H1 (cell line): Measurements from ENCODE around the gene GGT6. TPM values are rescaled to one million over a fixed set of nuclear protein-coding genes. Genes with fewer than 3 reads are reported as not detected.
A peak's percentile ranks its signal among the peaks of the same experiment; 100 is the strongest.

Experiments
- CTCF ChIA-PET: fragments of 300-600 bp; sonication (Branson Sonifier 250); formaldehyde crosslinking; loops from one replicate; lab custom pipeline; 2021; ENCODE audit not compliant: partially characterized antibody; lab: Charles Lee
- POLR2A ChIA-PET: fragments of 300-600 bp; sonication (Branson Sonifier 250); formaldehyde crosslinking; loops from one replicate; lab custom pipeline; 2021; ENCODE audit warnings: inconsistent platforms; ENCODE audit not compliant: partially characterized antibody; lab: Charles Lee
- DNase-seq, 2 experiments: peaks; one replicate each; pipeline versions ENCODE4 v3.0.0 to v3.0.0-alpha.2; 2010 to 2022; ENCODE audit warnings: low spot score in 2 of 2, low read depth in 1 of 2, mixed read lengths in 1 of 2
- FAIRE-seq: peaks from 2 replicates; lab custom pipeline; 2011; peaks lifted over from hg19 to GRCh38; lab: Jason Lieb, UNC
- H2AFZ ChIP-seq: 2 replicates; pipeline ENCODE4 v1.8.1; 2012; ENCODE audit warnings: low read length, inconsistent platforms
- H2AK5ac ChIP-seq: 2 replicates; pipeline ENCODE4 v1.6.1; 2013; ENCODE audit warnings: low read depth, low read length
- H2BK120ac ChIP-seq: replicated peaks from 2 replicates; pipeline ENCODE3; 2013; ENCODE audit warnings: low read depth, low read length, inconsistent platforms
- H2BK12ac ChIP-seq: 2 replicates; pipeline ENCODE4 v1.6.1; 2013; ENCODE audit warnings: low read depth, low read length
- H2BK15ac ChIP-seq: 2 replicates; pipeline ENCODE4 v1.6.1; 2013; ENCODE audit warnings: low read length
- H2BK20ac ChIP-seq: 2 replicates; pipeline ENCODE4 v1.6.1; 2013; ENCODE audit warnings: low read length
- H2BK5ac ChIP-seq: 2 replicates; pipeline ENCODE4 v1.6.1; 2013; ENCODE audit warnings: low read depth, low read length
- H3K14ac ChIP-seq: 2 replicates; pipeline ENCODE4 v1.6.1; 2013; ENCODE audit warnings: inconsistent platforms; ENCODE audit not compliant: insufficient read length
- H3K18ac ChIP-seq: 2 replicates; pipeline ENCODE4 v1.6.1; 2013; ENCODE audit warnings: low read length; ENCODE audit errors: extremely low read depth
- H3K23ac ChIP-seq: 2 replicates; pipeline ENCODE4 v1.6.1; 2013; ENCODE audit warnings: inconsistent platforms; ENCODE audit not compliant: insufficient read length
- H3K23me2 ChIP-seq: 2 replicates; pipeline ENCODE4 v1.6.1; 2013; ENCODE audit warnings: low read depth, low read length
- H3K27ac ChIP-seq: 2 replicates; pipeline ENCODE4 v1.6.1; 2011; ENCODE audit warnings: low read depth, low read length, inconsistent platforms
- H3K27me3 ChIP-seq, 4 experiments: replicated peaks in 1 of 4; 1 replicate in 1 of 4; 2 replicates in 3 of 4; pipeline versions ENCODE4 v1.6.1 to v1.8.1; 2011 to 2013; ENCODE audit warnings: low read length in 3 of 4, mild to moderate bottlenecking in 3 of 4, inconsistent platforms in 2 of 4, mixed read lengths in 2 of 4, moderate library complexity in 1 of 4; ENCODE audit not compliant: control insufficient read depth in 3 of 4, insufficient read depth in 3 of 4; ENCODE audit errors: extremely low read depth in 1 of 4
- H3K36me3 ChIP-seq, 4 experiments: 2 replicates each; pipeline versions ENCODE4 v1.6.1 to v1.8.1; 2011 to 2013; ENCODE audit warnings: mild to moderate bottlenecking in 4 of 4, low read length in 3 of 4, moderate library complexity in 2 of 4, control low read depth in 1 of 4, inconsistent platforms in 1 of 4; ENCODE audit not compliant: insufficient read depth in 4 of 4, control insufficient read depth in 2 of 4
- H3K4ac ChIP-seq: replicated peaks from 2 replicates; pipeline ENCODE3; 2013; ENCODE audit warnings: low read length, low read depth, mixed read lengths, inconsistent platforms; ENCODE audit not compliant: insufficient read length
- H3K4me1 ChIP-seq, 4 experiments: replicated peaks in 1 of 4; 1 replicate in 1 of 4; 2 replicates in 3 of 4; pipeline versions ENCODE4 v1.6.1 to v1.8.1; 2011 to 2013; ENCODE audit warnings: low read length in 3 of 4, inconsistent platforms in 2 of 4, mixed read lengths in 1 of 4; ENCODE audit not compliant: insufficient read depth in 4 of 4, control insufficient read depth in 3 of 4
- H3K4me2 ChIP-seq, 2 experiments: 2 replicates each; pipeline versions ENCODE4 v1.6.1 to v1.8.1; 2011 to 2013; ENCODE audit warnings: low read depth in 2 of 2, low read length in 2 of 2, control low read depth in 1 of 2, inconsistent platforms in 1 of 2, mild to moderate bottlenecking in 1 of 2; ENCODE audit not compliant: insufficient read depth in 1 of 2
- H3K4me3 ChIP-seq, 4 experiments: fragments of 200-600, 300-600 bp in 1 of 4; sonication (generic), shearing (Covaris generic), sonication (Bioruptor Twin) in 1 of 4; 2 replicates each; pipeline versions ENCODE4 v1.5.1 to v1.8.1; 2011 to 2016; ENCODE audit warnings: low read length in 4 of 4, low read depth in 3 of 4, control low read depth in 2 of 4, inconsistent platforms in 2 of 4, mild to moderate bottlenecking in 2 of 4, mixed read lengths in 1 of 4, moderate library complexity in 1 of 4; ENCODE audit not compliant: insufficient read depth in 2 of 4; ENCODE audit errors: extremely low read depth in 1 of 4
- H3K56ac ChIP-seq: replicated peaks from 2 replicates; pipeline ENCODE3; 2013; ENCODE audit warnings: low read depth, mild to moderate bottlenecking, mixed read lengths, low read length, inconsistent platforms; ENCODE audit not compliant: insufficient read length
- H3K79me1 ChIP-seq: 2 replicates; pipeline ENCODE4 v1.6.1; 2013; ENCODE audit warnings: low read depth, low read length, control low read depth
- H3K79me2 ChIP-seq, 2 experiments: 2 replicates each; pipeline versions ENCODE4 v1.6.1 to v1.8.1; 2012 to 2013; ENCODE audit warnings: low read length in 2 of 2, mild to moderate bottlenecking in 2 of 2, inconsistent platforms in 1 of 2; ENCODE audit not compliant: insufficient read depth in 2 of 2, control insufficient read depth in 1 of 2
- H3K9ac ChIP-seq, 4 experiments: replicated peaks in 1 of 4; 1 replicate in 1 of 4; 2 replicates in 3 of 4; pipeline versions ENCODE4 v1.6.1 to v1.8.1; 2011 to 2013; ENCODE audit warnings: low read depth in 3 of 4, low read length in 3 of 4, control low read depth in 2 of 4, mild to moderate bottlenecking in 2 of 4, moderate library complexity in 2 of 4, inconsistent platforms in 1 of 4; ENCODE audit errors: extremely low read depth in 1 of 4
- H3K9me3 ChIP-seq, 2 experiments: 2 replicates each; pipeline versions ENCODE4 v1.6.1 to v1.8.1; 2012 to 2013; ENCODE audit warnings: mild to moderate bottlenecking in 2 of 2, moderate library complexity in 2 of 2, control low read depth in 1 of 2, inconsistent platforms in 1 of 2, low read depth in 1 of 2, low read length in 1 of 2, mixed read lengths in 1 of 2; ENCODE audit not compliant: insufficient read depth in 2 of 2
- H4K20me1 ChIP-seq, 2 experiments: replicated peaks in 1 of 2; 2 replicates each; pipeline versions ENCODE3 to v1.8.1; 2011 to 2013; ENCODE audit warnings: inconsistent platforms in 2 of 2, low read length in 2 of 2, mild to moderate bottlenecking in 1 of 2; ENCODE audit not compliant: insufficient read depth in 2 of 2, control insufficient read depth in 1 of 2
- H4K5ac ChIP-seq: 2 replicates; pipeline ENCODE4 v1.6.1; 2013; ENCODE audit warnings: low read length, low read depth, mixed read lengths, inconsistent platforms; ENCODE audit not compliant: insufficient read length
- H4K8ac ChIP-seq: 2 replicates; pipeline ENCODE4 v1.8.0; 2013; ENCODE audit warnings: mild to moderate bottlenecking, moderate library complexity, low read length, inconsistent platforms; ENCODE audit not compliant: insufficient read depth; ENCODE audit errors: extremely low read depth
- H4K91ac ChIP-seq: replicated peaks from 2 replicates; pipeline ENCODE3; 2013; ENCODE audit warnings: low read length, mixed read lengths, inconsistent platforms; ENCODE audit not compliant: insufficient read length
- FOSL1 ChIP-seq: IDR thresholded peaks from 2 replicates; pipeline ENCODE4 v1.6.1; 2011; ENCODE audit warnings: mild to moderate bottlenecking, low read depth, low read length, moderate library complexity; ENCODE audit not compliant: insufficient read depth
- GABPA ChIP-seq: IDR thresholded peaks from 2 replicates; pipeline ENCODE4 v1.6.1; 2011; ENCODE audit warnings: mild to moderate bottlenecking, low read length, moderate library complexity, borderline replicate concordance; ENCODE audit not compliant: insufficient read depth
- JUND ChIP-seq: IDR thresholded peaks from 2 replicates; pipeline ENCODE4 v1.6.1; 2011; ENCODE audit warnings: mild to moderate bottlenecking, improper control_type of control experiment, low read length
- KDM4A ChIP-seq: IDR thresholded peaks from one replicate; pipeline ENCODE4 v1.7.1; 2012; ENCODE audit warnings: low read depth, mild to moderate bottlenecking, moderate library complexity, low read length, inconsistent platforms; ENCODE audit not compliant: severe bottlenecking
- RNF2 ChIP-seq: fragments of 200-900, 300-1000 bp; sonication (generic); IDR thresholded peaks from 2 replicates; pipeline ENCODE4 v1.7.1; 2016; ENCODE audit warnings: borderline replicate concordance, low read depth, mild to moderate bottlenecking, antibody characterized with exemption, low read length; ENCODE audit not compliant: poor library complexity, severe bottlenecking; ENCODE audit errors: missing control alignments
- SIX5 ChIP-seq: IDR thresholded peaks from 2 replicates; pipeline ENCODE4 v1.6.1; 2011; ENCODE audit warnings: mild to moderate bottlenecking, low read depth, low read length
- SP1 ChIP-seq: IDR thresholded peaks from 2 replicates; pipeline ENCODE4 v1.6.1; 2011; ENCODE audit warnings: low read depth, low read length
- SRF ChIP-seq: IDR thresholded peaks from 2 replicates; pipeline ENCODE4 v1.6.1; 2011; ENCODE audit warnings: mild to moderate bottlenecking, low read depth, low read length, moderate library complexity
- TAF1 ChIP-seq: IDR thresholded peaks from 2 replicates; pipeline ENCODE4 v1.6.1; 2011; ENCODE audit warnings: mild to moderate bottlenecking, low read depth, low read length
- TEAD4 ChIP-seq: IDR thresholded peaks from 2 replicates; pipeline ENCODE4 v1.6.1; 2012; ENCODE audit warnings: low read depth, low read length, inconsistent platforms, mixed read lengths
- WGBS, 2 experiments: shearing (Covaris generic) in 1 of 2; methylation state at CpG; one replicate each; pipeline versions ENCODE4 v1.1.6 to v1.1.7; 2013 to 2015; ENCODE audit warnings: low lambda C conversion rate in 2 of 2, mixed read lengths in 2 of 2, inconsistent platforms in 1 of 2, low coverage in 1 of 2, missing lambda C conversion rate in 1 of 2; ENCODE audit not compliant: insufficient replicate concordance in 2 of 2, insufficient coverage in 1 of 2, insufficient read length in 1 of 2; ENCODE audit errors: extremely low coverage in 1 of 2, missing lambda C conversion rate in 1 of 2; 5-methylcytosine and 5-hydroxymethylcytosine counted together
- polyA plus RNA-seq, 7 experiments: library from polyadenylated mRNA; depleted of rRNA in 3 of 7; stranded (reverse) in 5 of 7; unstranded in 2 of 7; fragments of >200 nt in 5 of 7; fragments of 200-250 nt in 2 of 7; gene quantifications; 1 replicate in 5 of 7; 2 replicates in 1 of 7; 4 replicates in 1 of 7; pipeline versions ENCODE4 v1.2.1 to v1.2.3, GENCODE V29; 2011 to 2013; ENCODE audit warnings: missing spikeins in 2 of 7, mixed read lengths in 2 of 7
- total RNA-seq: library from RNA; stranded (reverse); fragmentation: NEBNext Ultra II Directional; extraction: Animal tissue kit (Norgen Biotek cat#: 25700); gene quantifications from 2 replicates; pipeline ENCODE4 v1.2.1, GENCODE V29; 2021

GGT6 gene
- total and polyA plus RNA-seq, 2 of the 8 experiments (the other 6 are each of a cell fraction or from before 2014, with no cell fraction given): 0.18 TPM; not detected in 1

DNA sequence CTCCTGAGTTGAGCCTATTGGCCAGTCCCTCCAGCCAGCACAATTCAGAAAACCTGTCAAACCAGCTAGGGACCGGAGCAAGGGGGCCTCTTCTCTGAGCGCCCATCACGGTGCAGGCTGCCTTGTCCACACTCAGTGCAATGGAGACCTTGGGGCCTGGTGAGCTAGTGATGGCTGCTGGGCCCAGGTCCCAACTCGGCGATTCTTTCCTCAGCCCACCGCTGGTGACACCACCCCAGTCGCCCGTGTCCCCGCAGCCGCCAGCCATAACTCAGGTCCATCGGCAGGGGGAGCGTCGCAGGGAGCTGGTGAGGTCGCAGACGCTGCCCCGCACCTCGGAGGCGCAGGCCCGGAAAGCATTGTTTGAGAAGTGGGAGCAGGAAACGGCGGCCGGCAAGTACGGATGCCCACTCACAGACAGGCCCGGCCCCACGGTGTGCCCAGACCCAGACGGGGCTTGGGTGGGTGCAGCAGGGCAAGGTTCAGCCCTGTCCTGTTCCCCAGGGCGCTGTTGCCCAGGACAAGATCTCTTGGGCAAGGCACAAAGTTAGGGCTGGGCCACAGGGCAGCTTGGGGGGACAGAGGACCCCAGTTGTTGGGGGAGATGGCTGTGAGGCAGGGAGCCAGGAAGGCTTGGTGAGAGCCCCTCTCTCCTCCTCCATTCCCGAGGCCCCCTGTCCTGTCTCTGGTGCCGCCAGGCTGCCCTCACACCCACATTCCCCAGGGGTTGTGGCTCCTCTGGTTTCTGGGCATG lies 34.7 kb upstream of the GGT6 start:
- H4K20me1 ChIP-seq: no peaks in the 10 kb centered on the region
- H4K8ac ChIP-seq: no peak overlapping the region; the same call in 1 of the 2 replicates
- CTCF ChIA-PET: interaction anchor here (0.6 to 10.1 kb wide), 25 partner anchors 8 to 386 kb away, joined by 3 to 65 read pairs (median 4); partner anchors contain the start of gene SMTNL2
- peaks cover under 1 to 25% (median 15%) of the 10 kb centered on the region in 4 experiments for H3K4me1 ChIP-seq
- peak in 1 of 2 experiments; percentile 79 for DNase-seq
- no peaks in the 10 kb centered on the region; the same call in 1 of the 2 replicates for H3K23me2 ChIP-seq
- peak overlapping the region; percentile 6 for H4K5ac ChIP-seq
- peak overlapping the region in 1 of 2 experiments; percentile 26; a peak in 2 of 4 replicates for H3K4me2 ChIP-seq
- H4K91ac ChIP-seq: peak overlapping the region; percentile 92
- H3K9ac ChIP-seq: peak overlapping the region in 1 of 4 experiments; percentile 26; a peak in 2 of 7 replicates
- H2BK12ac ChIP-seq: no peak overlapping the region; the same call in 1 of the 2 replicates
- no peak overlapping the region for H3K4me3 ChIP-seq
- peak overlapping the region; percentile 69 for H3K4ac ChIP-seq
- no peaks in the 10 kb centered on the region for H3K27me3 ChIP-seq
- no peaks in the 10 kb centered on the region for H3K79me1 ChIP-seq
- H3K23ac ChIP-seq: no peak overlapping the region
- no peaks in the 10 kb centered on the region for H3K9me3 ChIP-seq
- H3K14ac ChIP-seq: no peak overlapping the region
- no peak overlapping the region for H3K56ac ChIP-seq
- peak overlapping the region; percentile 78; the same call in 1 of the 2 replicates for H2BK5ac ChIP-seq
- POLR2A ChIA-PET: interaction anchor here (0.9 to 1.7 kb wide), 3 partner anchors 11 to 28 kb away, joined by 4 to 5 read pairs (median 4); partner anchors contain the start of gene SMTNL2
- H2AFZ ChIP-seq: no peak overlapping the region; the same call in 1 of the 2 replicates
- peak overlapping the region; percentile 80; the same call in 1 of the 2 replicates for H2BK20ac ChIP-seq
- H3K79me2 ChIP-seq: no peaks in the 10 kb centered on the region
- H3K18ac ChIP-seq: peak overlapping the region; percentile 95
- H3K36me3 ChIP-seq: no peaks in the 10 kb centered on the region
- no peak for FAIRE-seq
- H3K27ac ChIP-seq: no peak overlapping the region
- WGBS, 2 experiments: 48% methylated on average over 28 of the region's 29 CpGs; no CpG with 5 or more reads in 1 of the 2 experiments
- H2BK15ac ChIP-seq: peak overlapping the region; percentile 92; the same call in 1 of the 2 replicates
- no peak overlapping the region for H2AK5ac ChIP-seq
- H2BK120ac ChIP-seq: peak overlapping the region; percentile 54
- TF ChIP-seq JUND: no peak
- TF ChIP-seq KDM4A: no peak
- no peak for TF ChIP-seq TAF1
- no peak for TF ChIP-seq RNF2
- TF ChIP-seq GABPA: peak; percentile 68; the same call in 1 of the 2 replicates
- TF ChIP-seq SIX5: no peak
- no peak for TF ChIP-seq TEAD4
- no peak for TF ChIP-seq FOSL1
- no peak for TF ChIP-seq SP1
- TF ChIP-seq SRF: no peak
